Endodermal cell (in vitro differentiated cells): ENCODE measurements around the gene LSM14B. TPM values are rescaled to one million over a fixed set of nuclear protein-coding genes. Genes with fewer than 3 reads are reported as not detected.

Source experiments
- DNase-seq: peaks from one replicate; pipeline ENCODE4 v3.0.0-alpha.2; 2017
- H3K27ac ChIP-seq: 2 replicates; pipeline ENCODE4 v1.5.1; 2013; ENCODE audit warnings: mild to moderate bottlenecking, low read depth, low read length, moderate library complexity
- H3K27me3 ChIP-seq: 2 replicates; pipeline ENCODE4 v1.6.1; 2013; ENCODE audit warnings: mild to moderate bottlenecking, low read length, moderate library complexity; ENCODE audit not compliant: insufficient read depth, control insufficient read depth, poor library complexity, severe bottlenecking
- H3K36me3 ChIP-seq: 2 replicates; pipeline ENCODE4 v1.7.0; 2013; ENCODE audit warnings: mild to moderate bottlenecking, low read length, moderate library complexity; ENCODE audit not compliant: control insufficient read depth, insufficient read depth
- H3K4me1 ChIP-seq: one replicate; pipeline ENCODE4 v1.7.0; 2013; ENCODE audit warnings: low read length; ENCODE audit not compliant: control insufficient read depth, insufficient read depth
- H3K4me3 ChIP-seq: 2 replicates; pipeline ENCODE4 v1.5.1; 2013; ENCODE audit warnings: mild to moderate bottlenecking, low read length, moderate library complexity
- H3K9ac ChIP-seq: 2 replicates; pipeline ENCODE4 v1.6.1; 2013; ENCODE audit warnings: mild to moderate bottlenecking, low read length, moderate library complexity; ENCODE audit not compliant: poor library complexity, severe bottlenecking; ENCODE audit errors: extremely low read depth
- H3K9me3 ChIP-seq: 2 replicates; pipeline ENCODE4 v1.6.1; 2013; ENCODE audit warnings: mild to moderate bottlenecking, low read length, moderate library complexity; ENCODE audit not compliant: control insufficient read depth
- H3K27ac Mint-ChIP-seq: 2 replicates; pipeline ENCODE4 v1.8.0; 2020; ENCODE audit warnings: mixed read lengths
- H3K27me3 Mint-ChIP-seq: 2 replicates; pipeline ENCODE4 v1.8.0; 2021; ENCODE audit warnings: mild to moderate bottlenecking, mixed read lengths; ENCODE audit not compliant: insufficient read depth
- H3K36me3 Mint-ChIP-seq: 2 replicates; pipeline ENCODE4 v1.8.0; 2020; ENCODE audit warnings: low read depth, mixed read lengths
- H3K4me1 Mint-ChIP-seq: 2 replicates; pipeline ENCODE4 v1.8.0; 2020; ENCODE audit warnings: mixed read lengths
- H3K4me3 Mint-ChIP-seq: 2 replicates; pipeline ENCODE4 v1.8.0; 2020; ENCODE audit warnings: mild to moderate bottlenecking, moderate library complexity, mixed read lengths
- H3K9me3 Mint-ChIP-seq: 2 replicates; pipeline ENCODE4 v1.8.0; 2020; ENCODE audit warnings: mild to moderate bottlenecking, mixed read lengths
- CTCF ChIP-seq: fragments of 200-600 bp; sonication (generic); conservative IDR thresholded peaks from 2 replicates; pipeline ENCODE4 v1.5.0; 2021; ENCODE audit warnings: antibody characterized with exemption, mild to moderate bottlenecking
- WGBS, 2 experiments: methylation state at CpG; one replicate each; pipeline versions ENCODE4 v1.1.5 to v1.1.7; 2013; ENCODE audit warnings: missing lambda C conversion rate in 2 of 2, mixed read lengths in 1 of 2; ENCODE audit not compliant: insufficient coverage in 1 of 2, insufficient read length in 1 of 2; 5-methylcytosine and 5-hydroxymethylcytosine counted together
- total RNA-seq, 2 donors: library from RNA; stranded (reverse); fragmentation: NEBNext Ultra II Directional in 1 of 2; extraction: Animal tissue kit (Norgen Biotek cat#: 25700) in 1 of 2; gene quantifications; 2 replicates in 1 of 2; 3 replicates in 1 of 2; pipeline ENCODE4 v1.2.1, GENCODE V29; 2021

The LSM14B gene
- total RNA-seq, 2 donors from 2014 or later = 89.1 to 91.1 TPM

DNA sequence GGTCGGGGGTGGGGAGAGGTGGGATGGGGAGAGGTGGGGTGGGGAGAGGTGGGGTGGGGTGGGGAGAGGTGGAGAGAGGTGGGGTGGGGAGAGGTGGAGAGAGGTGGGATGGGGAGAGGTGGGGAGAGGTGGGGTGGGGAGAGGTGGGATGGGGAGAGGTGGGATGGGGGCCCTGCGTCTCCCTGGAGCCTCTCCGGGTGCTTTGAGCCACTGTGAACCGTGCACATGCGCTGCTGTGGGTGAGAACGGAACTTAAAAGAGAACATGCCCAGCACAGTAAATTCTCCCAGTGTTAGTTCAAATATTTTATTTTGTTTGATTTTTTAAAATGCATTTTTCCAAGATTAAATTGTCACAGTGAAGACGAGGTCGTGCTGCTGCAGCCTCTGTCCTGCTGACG lies 38.0 kb downstream of the LSM14B start:
- no peak overlapping the region for H3K27ac ChIP-seq
- H3K9ac ChIP-seq = no peak overlapping the region
- no peak for DNase-seq
- H3K27ac Mint-ChIP-seq = no peak overlapping the region
- no peak overlapping the region for H3K4me3 Mint-ChIP-seq
- H3K4me1 Mint-ChIP-seq = peaks cover 11% of the 10 kb centered on the region
- no peaks in the 10 kb centered on the region for H3K27me3 Mint-ChIP-seq
- H3K36me3 Mint-ChIP-seq = peaks cover 29% of the 10 kb centered on the region
- peaks cover 42% of the 10 kb centered on the region for H3K36me3 ChIP-seq
- TF ChIP-seq CTCF = no peak
- 97 to 99% methylated on average over 3 to 7 of the region's 9 CpGs for WGBS, 2 experiments
- H3K9me3 ChIP-seq = no peaks in the 10 kb centered on the region
- H3K9me3 Mint-ChIP-seq = no peaks in the 10 kb centered on the region
- peaks cover 2% of the 10 kb centered on the region for H3K4me1 ChIP-seq
- H3K27me3 ChIP-seq = no peaks in the 10 kb centered on the region
- no peak overlapping the region for H3K4me3 ChIP-seq

DNA sequence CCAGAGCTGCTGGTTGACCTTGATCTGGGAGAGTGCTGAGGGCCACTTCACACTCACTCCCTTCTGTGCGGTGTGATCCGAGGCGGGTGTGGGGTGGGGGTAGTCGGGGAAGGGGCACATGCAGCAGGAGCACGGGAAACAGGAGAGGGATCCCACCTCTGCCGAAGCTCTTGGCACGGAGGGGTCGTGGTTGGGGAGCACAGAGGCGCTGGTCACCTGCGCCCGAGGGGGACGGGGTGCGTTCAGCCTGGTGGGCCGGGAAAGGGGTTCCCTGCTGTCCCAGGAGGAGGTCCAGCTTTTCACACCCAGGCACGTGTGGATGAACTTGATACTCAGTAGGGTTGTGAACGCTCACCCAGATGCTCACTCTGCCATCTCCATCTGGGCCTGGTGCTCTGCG lies 38.6 kb downstream of the LSM14B start:
- no peak for TF ChIP-seq CTCF
- no peak for DNase-seq
- Mint-ChIP-seq H3K4me1 (peaks cover 5% of the 10 kb centered on the region), H3K27ac (no peak overlapping the region), H3K27me3 (no peaks in the 10 kb centered on the region), H3K9me3 (no peaks in the 10 kb centered on the region), H3K4me3 (no peak overlapping the region), H3K36me3 (peaks cover 33% of the 10 kb centered on the region)
- no peaks in the 10 kb centered on the region for H3K9me3 ChIP-seq
- WGBS, 2 experiments = 93 to 95% methylated on average over 10 to 17 of the region's 17 CpGs
- no peaks in the 10 kb centered on the region for H3K27me3 ChIP-seq
- H3K4me3 ChIP-seq = no peak overlapping the region
- H3K9ac ChIP-seq = no peak overlapping the region
- H3K4me1 ChIP-seq = peaks cover 1% of the 10 kb centered on the region
- no peak overlapping the region for H3K27ac ChIP-seq
- H3K36me3 ChIP-seq = peaks cover 41% of the 10 kb centered on the region

GRCh38 chr20:62161347-62161746 lies 39.1 kb downstream of the LSM14B start:
- Mint-ChIP-seq H3K4me3 (no peak overlapping the region), H3K4me1 (peaks cover under 1% of the 10 kb centered on the region), H3K36me3 (peaks cover 38% of the 10 kb centered on the region), H3K27me3 (no peaks in the 10 kb centered on the region), H3K9me3 (no peaks in the 10 kb centered on the region), H3K27ac (no peak overlapping the region)
- Histone ChIP-seq H3K9ac (no peak overlapping the region), H3K27me3 (no peaks in the 10 kb centered on the region), H3K27ac (no peak overlapping the region), H3K36me3 (peaks cover 41% of the 10 kb centered on the region), H3K4me1 (no peaks in the 10 kb centered on the region), H3K4me3 (no peak overlapping the region), H3K9me3 (no peaks in the 10 kb centered on the region)
- WGBS, 2 experiments = 94% methylated on average over 17 of the region's 17 CpGs; no CpG with 5 or more reads in 1 of the 2 experiments
- no peak for DNase-seq
- TF ChIP-seq CTCF = no peak
